ENCODE data around the gene ARHGAP4.

ARHGAP4 gene

GRCh38 chrX:153934762-153935325 lies 8.8 kb upstream of the ARHGAP4 start, which contains the start of gene NAA10:
TSS of gene NAA10 (minus strand) at chrX:153935037. CDS start at chrX:153934904, 133 bp downstream.
- peak; percentile 78 for DNase-seq (ENCODE audit: insufficient read length, low spot score)
- no peak for FAIRE-seq
- TF ChIP-seq, protein P1, sequence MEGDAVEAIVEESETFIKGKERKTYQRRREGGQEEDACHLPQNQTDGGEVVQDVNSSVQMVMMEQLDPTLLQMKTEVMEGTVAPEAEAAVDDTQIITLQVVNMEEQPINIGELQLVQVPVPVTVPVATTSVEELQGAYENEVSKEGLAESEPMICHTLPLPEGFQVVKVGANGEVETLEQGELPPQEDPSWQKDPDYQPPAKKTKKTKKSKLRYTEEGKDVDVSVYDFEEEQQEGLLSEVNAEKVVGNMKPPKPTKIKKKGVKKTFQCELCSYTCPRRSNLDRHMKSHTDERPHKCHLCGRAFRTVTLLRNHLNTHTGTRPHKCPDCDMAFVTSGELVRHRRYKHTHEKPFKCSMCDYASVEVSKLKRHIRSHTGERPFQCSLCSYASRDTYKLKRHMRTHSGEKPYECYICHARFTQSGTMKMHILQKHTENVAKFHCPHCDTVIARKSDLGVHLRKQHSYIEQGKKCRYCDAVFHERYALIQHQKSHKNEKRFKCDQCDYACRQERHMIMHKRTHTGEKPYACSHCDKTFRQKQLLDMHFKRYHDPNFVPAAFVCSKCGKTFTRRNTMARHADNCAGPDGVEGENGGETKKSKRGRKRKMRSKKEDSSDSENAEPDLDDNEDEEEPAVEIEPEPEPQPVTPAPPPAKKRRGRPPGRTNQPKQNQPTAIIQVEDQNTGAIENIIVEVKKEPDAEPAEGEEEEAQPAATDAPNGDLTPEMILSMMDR (IDR thresholded peaks at IDR 0.05; ENCODE audit: insufficient read depth, missing control alignments) = no peak

DNA sequence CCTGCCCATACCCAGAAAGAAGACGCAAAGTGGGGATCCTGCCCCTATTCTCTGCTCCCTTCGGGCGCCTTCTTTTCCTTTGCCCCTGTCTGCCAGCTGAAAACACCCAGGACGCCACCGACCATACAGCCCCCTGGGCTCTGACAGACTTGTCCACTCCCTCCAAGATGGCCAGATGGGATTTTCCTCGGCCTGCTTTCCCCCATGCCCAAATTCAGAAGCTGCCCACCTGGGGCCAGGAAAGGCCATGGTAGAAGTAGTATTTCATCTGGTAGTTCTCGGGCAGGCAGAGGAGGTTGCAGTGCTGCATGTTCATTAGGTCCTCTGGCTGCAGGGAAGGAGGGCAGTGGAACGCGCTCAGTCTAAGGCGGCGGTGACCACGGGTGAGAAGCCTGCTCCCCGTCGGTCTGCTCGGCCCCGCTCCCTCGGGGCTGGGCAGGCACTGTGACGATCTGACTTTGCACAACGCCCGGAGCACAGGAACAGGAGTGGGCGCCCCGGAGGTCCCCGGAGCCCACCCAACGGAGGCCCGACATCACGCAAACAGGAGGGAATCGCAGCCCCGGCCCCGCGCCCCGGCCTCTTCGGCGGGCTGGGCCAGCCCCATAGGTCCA lies 8.2 kb upstream of the ARHGAP4 start:
- DNase-seq (ENCODE audit: insufficient read length, low spot score) (no peak), FAIRE-seq (no peak)
- TF ChIP-seq, protein P1 (IDR thresholded peaks at IDR 0.05; ENCODE audit: insufficient read depth, missing control alignments) = no peak

- TF ChIP-seq, protein P1 (IDR thresholded peaks at IDR 0.05; ENCODE audit: insufficient read depth, missing control alignments) = no peak
- no peak for DNase-seq (ENCODE audit: insufficient read length, low spot score)
- FAIRE-seq = no peak
Measured at GRCh38 chrX:153933748-153934147, 7.7 kb upstream of the ARHGAP4 start.

DNA sequence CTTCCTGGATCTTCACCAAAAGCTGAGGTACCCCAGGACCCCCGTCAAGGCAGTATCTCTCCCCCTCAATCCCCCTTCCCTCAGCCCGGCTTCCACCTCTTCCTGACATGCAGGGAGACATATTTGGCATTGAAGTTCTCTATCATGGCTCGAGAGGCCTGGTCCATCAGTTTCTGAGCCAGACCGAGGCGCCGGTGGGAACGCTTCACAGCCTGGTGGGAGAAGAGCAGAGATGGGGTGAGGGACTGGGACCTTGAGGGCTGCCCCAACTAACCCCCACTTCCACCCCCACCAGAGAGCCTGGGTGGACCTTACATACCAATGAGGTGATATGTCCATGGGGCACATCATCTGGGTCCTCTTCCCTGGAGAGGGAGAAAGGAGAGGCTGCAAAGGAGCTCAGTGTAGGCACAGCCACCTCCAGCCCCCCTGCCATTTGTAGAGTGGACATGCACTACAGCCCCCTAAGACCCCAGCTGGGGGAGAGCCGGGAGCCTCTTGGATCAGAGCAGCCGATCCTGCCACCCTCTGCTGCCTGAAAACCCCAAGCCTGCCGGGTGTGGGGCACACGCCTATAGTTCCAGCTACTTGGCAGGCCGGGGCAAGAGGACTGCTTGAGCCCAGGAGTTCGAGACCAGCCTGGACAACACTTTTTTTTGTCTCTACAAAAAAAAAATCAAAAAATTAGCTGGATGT lies 6.3 kb upstream of the ARHGAP4 start:
- no peak for DNase-seq (ENCODE audit: insufficient read length, low spot score)
- no peak for FAIRE-seq
- TF ChIP-seq, protein P1 (IDR thresholded peaks at IDR 0.05; ENCODE audit: insufficient read depth, missing control alignments) = no peak

DNA sequence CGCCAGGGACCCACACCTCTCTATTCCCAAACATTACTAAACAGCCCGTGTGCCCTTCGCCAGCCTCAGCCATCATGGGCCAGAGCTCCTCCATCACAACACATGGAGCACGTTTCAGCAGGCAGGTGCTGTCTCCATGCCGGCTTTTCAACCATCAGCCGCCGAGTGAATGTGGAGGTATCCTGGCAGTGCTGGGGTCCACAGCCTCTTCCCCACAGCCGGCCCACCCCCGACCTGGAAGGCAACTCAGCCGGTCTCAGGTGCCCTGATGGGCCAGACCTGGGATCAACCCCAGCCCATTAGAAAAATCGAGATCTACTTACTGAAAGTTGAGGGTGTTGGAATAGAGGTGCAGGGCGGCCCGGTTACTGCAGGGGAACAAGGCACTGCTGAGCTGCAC lies 5.7 kb upstream of the ARHGAP4 start:
- TF ChIP-seq, protein P1 (IDR thresholded peaks at IDR 0.05; ENCODE audit: insufficient read depth, missing control alignments) = no peak
- DNase-seq (ENCODE audit: insufficient read length, low spot score) (no peak), FAIRE-seq (no peak)

- FAIRE-seq (no peak), DNase-seq (ENCODE audit: insufficient read length, low spot score) (no peak)
- TF ChIP-seq, protein P1 (IDR thresholded peaks at IDR 0.05; ENCODE audit: insufficient read depth, missing control alignments) = no peak
Measured at GRCh38 chrX:153931151-153931550, 5.1 kb upstream of the ARHGAP4 start.
